GM21360 (cell line): ENCODE results near the gene S100A1.
A peak's percentile ranks its signal among the peaks of the same experiment; 100 is the strongest.
"Not testable (repeated sequence)": the region's sequence is repeated elsewhere in the genome, so short reads cannot be mapped to it uniquely, and the experiment has no call there.

Source experiments
- ATAC-seq: cut with Tn5 transposase; IDR thresholded peaks from one replicate; pipeline ENCODE4 v1.9.1; 2021; ENCODE audit warnings: mild to moderate bottlenecking, moderate library complexity; ENCODE audit not compliant: unreplicated experiment

The S100A1 gene

GRCh38 chr1:153629971-153630370, 1.7 kb downstream of the S100A1 start:
- ATAC-seq, result no peak

- no peak for ATAC-seq
These were observed 2.1 kb downstream of the S100A1 start for GRCh38 chr1:153630384-153630783.

GRCh38 chr1:153631047-153632022, 3.1 kb downstream of the S100A1 start:
- no peak for ATAC-seq

GRCh38 chr1:153633161-153633753, 5.0 kb downstream of the S100A1 start:
- ATAC-seq, result no peak

GRCh38 chr1:153633754-153634665, 5.8 kb downstream of the S100A1 start, which contains the start of gene CHTOP:
CHTOP (plus strand) TSS chr1:153634066; CDS start chr1:153636589, 2,523 bp downstream.
- ATAC-seq, result peak; percentile 78

- ATAC-seq, result no peak
These were observed 7.6 kb downstream of the S100A1 start for GRCh38 chr1:153635872-153636271.

- ATAC-seq, result no peak
These were observed 8.1 kb downstream of the S100A1 start for GRCh38 chr1:153636312-153636711.

GRCh38 chr1:153638261-153638660, 10.0 kb downstream of the S100A1 start:
- ATAC-seq, result no peak

GRCh38 chr1:153639280-153639679, 11.0 kb downstream of the S100A1 start:
- ATAC-seq, result no peak

- not testable (repeated sequence) for ATAC-seq
These were observed 12.0 kb downstream of the S100A1 start for GRCh38 chr1:153640213-153640612.

GRCh38 chr1:153640861-153641260, 12.6 kb downstream of the S100A1 start:
- no peak for ATAC-seq

GRCh38 chr1:153642161-153642560, 13.9 kb downstream of the S100A1 start:
- ATAC-seq, result no peak

- ATAC-seq, result no peak
These were observed 14.9 kb downstream of the S100A1 start for GRCh38 chr1:153643100-153643499.

GRCh38 chr1:153643816-153644215, 15.6 kb downstream of the S100A1 start:
- ATAC-seq, result no peak

- no peak for ATAC-seq
These were observed 18.6 kb downstream of the S100A1 start for GRCh38 chr1:153646672-153647345.

- no peak for ATAC-seq
These were observed 19.1 kb downstream of the S100A1 start for GRCh38 chr1:153647346-153647714.

- ATAC-seq, result no peak
These were observed 19.9 kb downstream of the S100A1 start for GRCh38 chr1:153648000-153648643.

GRCh38 chr1:153649137-153649862, 21.1 kb downstream of the S100A1 start:
- no peak for ATAC-seq

GRCh38 chr1:153649863-153650235, 21.6 kb downstream of the S100A1 start:
- ATAC-seq, result no peak
